K562 (cell line): ENCODE data around the gene SLC4A1. TPM values are rescaled to one million over a fixed set of nuclear protein-coding genes. Genes with fewer than 3 reads are reported as not detected.
A peak's percentile ranks its signal among the peaks of the same experiment; 100 is the strongest.

ENCODE experiments used
- ATF1 ChIP-seq, 2 experiments: fragments of 450-650 bp in 1 of 2; IDR thresholded peaks; 2 replicates each; pipeline ENCODE4 v1.6.1; 2016; ENCODE audit warnings: missing compliant biosample characterization in 1 of 2, missing genetic modification characterization in 1 of 2
- GABPB1 ChIP-seq: sonication (generic); formaldehyde crosslinking; IDR thresholded peaks from 2 replicates; pipeline ENCODE4 v1.8.0; 2022; ENCODE audit warnings: mild to moderate bottlenecking, missing genetic modification reagents
- MTA2 ChIP-seq: fragments of 450-650 bp; IDR thresholded peaks from 2 replicates; pipeline ENCODE4 v1.6.1; 2016; ENCODE audit warnings: low read depth
- MYC ChIP-seq, 2 experiments: fragments of 250-450 bp in 1 of 2; sonication (Bioruptor Pico) in 1 of 2; IDR thresholded peaks; 2 replicates each; pipeline versions ENCODE4 v1.5.1 to v1.6.1; 2012 to 2021; ENCODE audit warnings: low read depth in 2 of 2, borderline replicate concordance in 1 of 2, improper control_type of control experiment in 1 of 2, low read length in 1 of 2, mild to moderate bottlenecking in 1 of 2, moderate library complexity in 1 of 2
- POLR2AphosphoS2 ChIP-seq: IDR thresholded peaks from 2 replicates; pipeline ENCODE4 v1.6.1; 2012; ENCODE audit warnings: low read length, improper control_type of control experiment
- RCOR1 ChIP-seq, 2 experiments: IDR thresholded peaks; 2 replicates each; pipeline ENCODE4 v1.6.1; 2012; ENCODE audit warnings: low read depth in 2 of 2, low read length in 2 of 2, borderline replicate concordance in 1 of 2, improper control_type of control experiment in 1 of 2
- SIN3A ChIP-seq, 2 experiments: fragments of 150-350 bp in 1 of 2; IDR thresholded peaks; 2 replicates each; pipeline ENCODE4 v1.6.1; 2011 to 2016; ENCODE audit warnings: borderline replicate concordance in 2 of 2, low read depth in 2 of 2, low read length in 2 of 2, mild to moderate bottlenecking in 2 of 2, moderate library complexity in 2 of 2; ENCODE audit not compliant: control insufficient read depth in 1 of 2
- ZBTB5 ChIP-seq: fragments of 450-650 bp; IDR thresholded peaks from 2 replicates; pipeline ENCODE4 v1.6.1; 2017; ENCODE audit warnings: antibody characterized with exemption
- ZFP36 ChIP-seq: fragments of 150-350 bp; IDR thresholded peaks from 2 replicates; pipeline ENCODE4 v1.6.1; 2018; ENCODE audit warnings: low read length, low read depth; ENCODE audit not compliant: partially characterized antibody
- ZNF197 ChIP-seq: fragments of 200-800 bp; sonication (Bioruptor generic); IDR thresholded peaks from 2 replicates; pipeline ENCODE4 v1.6.1; 2016; ENCODE audit warnings: low read depth, missing genetic modification characterization, missing compliant biosample characterization
- ZNF347 ChIP-seq: fragments of 450-650 bp; formaldehyde crosslinking; IDR thresholded peaks from 2 replicates; pipeline ENCODE4 v1.4.0; 2020; ENCODE audit warnings: low read depth, mild to moderate bottlenecking, moderate library complexity
- ZNF518B ChIP-seq: fragments of 250-450 bp; sonication (Bioruptor Pico); IDR thresholded peaks from 2 replicates; pipeline ENCODE4 v1.5.0; 2021; ENCODE audit warnings: mild to moderate bottlenecking, moderate library complexity
- ZNF639 ChIP-seq, 2 experiments: fragments of 200-800 bp in 1 of 2; sonication (Bioruptor generic) in 1 of 2; sonication (generic) in 1 of 2; formaldehyde crosslinking in 1 of 2; IDR thresholded peaks in 1 of 2; conservative IDR thresholded peaks in 1 of 2; 2 replicates each; pipeline versions ENCODE4 v1.5.0 to v1.6.1; 2016 to 2020; ENCODE audit warnings: missing compliant biosample characterization in 1 of 2, missing genetic modification characterization in 1 of 2, missing genetic modification reagents in 1 of 2
- ZNF785 ChIP-seq: fragments of 250-450 bp; sonication (Bioruptor Pico); IDR thresholded peaks from 2 replicates; pipeline ENCODE4 v1.4.0; 2020; ENCODE audit warnings: mild to moderate bottlenecking
- polyA plus RNA-seq, 8 experiments: library from polyadenylated mRNA; depleted of rRNA in 4 of 8; stranded (reverse) in 5 of 8; unstranded in 3 of 8; fragments of >200 nt; fragmentation: Nextera tagmentation in 2 of 8; fragmentation: Illumina TruSeq in 1 of 8; extraction: Ambion mirVana in 2 of 8; extraction: Trizol in 1 of 8; gene quantifications; 2 replicates each; pipeline versions ENCODE4 v1.2.1 to v1.2.3, GENCODE V29; 2011 to 2014; ENCODE audit warnings: inconsistent platforms in 1 of 8, missing spikeins in 1 of 8
- total RNA-seq, 7 experiments: library from RNA; depleted of rRNA in 6 of 7; stranded (reverse); fragments of >200 nt in 6 of 7; fragmentation: Illumina TruSeq in 2 of 7; extraction: Trizol in 2 of 7; gene quantifications; 2 replicates each; pipeline versions ENCODE4 v1.2.1 to v1.2.3, GENCODE V29; 2011 to 2021; ENCODE audit warnings: low replicate concordance in 1 of 7

SLC4A1 gene
- total and polyA plus RNA-seq, 9 of the 15 experiments (the other 6 are each of a cell fraction or from before 2014, with no cell fraction given), result 0.14 to 1.00 (median 0.53) TPM

GRCh38 chr17:44308320-44308818 lies 40.4 kb upstream of the SLC4A1 start, which contains the start of gene RUNDC3A (continued):
- TF ChIP-seq ZBTB5 (no peak), ZNF518B (CRISPR knock-in tag) (no peak), POLR2AphosphoS2 (no peak), ATF1 (CRISPR knock-in tag; IDR thresholded peaks at IDR 0.05) (peak; percentile 64), ATF1 (tag; IDR thresholded peaks at IDR 0.05) (peak; percentile 91), GABPB1 (CRISPR knock-in tag) (peak; percentile 64; the same call in 1 of the 2 replicates), ZFP36 (no peak), ZNF347 (CRISPR knock-in tag) (no peak), MYC (IDR thresholded peaks at IDR 0.05; ENCODE audit: low read depth, low read length) (no peak), MYC (CRISPR knock-in tag; IDR thresholded peaks at IDR 0.05; ENCODE audit: borderline replicate concordance, low read depth) (no peak), RCOR1 (IDR thresholded peaks at IDR 0.05; ENCODE audit: borderline replicate concordance in 1 of 2, low read depth in 2 of 2, low read length in 2 of 2) (no peak; a peak in 1 of 4 replicates), ZNF639 (CRISPR knock-in tag; conservative IDR thresholded peaks at IDR 0.05 in 1 of 2, IDR thresholded peaks at IDR 0.05 in 1 of 2) (0 out of 4 replicates have a peak, but pooled peaks of 1 of the 2 experiments have one; percentile 36), SIN3A (IDR thresholded peaks at IDR 0.05; ENCODE audit: borderline replicate concordance in 2 of 2, control insufficient read depth in 1 of 2, low read depth in 2 of 2, low read length in 2 of 2) (peak in 1 of 2 experiments; percentile 81; a peak in 1 of 4 replicates), MTA2 (no peak), ZNF785 (CRISPR knock-in tag) (no peak), ZNF197 (CRISPR knock-in tag) (peak; percentile 61; the same call in 1 of the 2 replicates)
